Neuronal stem cell (in vitro differentiated cells): ENCODE data around the gene AP3B1.

Source experiments
- DNase-seq: peaks from one replicate; pipeline ENCODE4 v3.0.0-alpha.2; 2013; ENCODE audit warnings: low spot score
- H2AFZ ChIP-seq: one replicate; pipeline ENCODE4 v1.6.1; 2013; ENCODE audit warnings: mild to moderate bottlenecking, low read length, inconsistent platforms
- H2AK5ac ChIP-seq: 2 replicates; pipeline ENCODE4 v1.6.1; 2013; ENCODE audit warnings: low read depth, mild to moderate bottlenecking, inconsistent platforms, low read length, moderate library complexity, mixed read lengths
- H2BK120ac ChIP-seq: 2 replicates; pipeline ENCODE4 v1.6.1; 2013; ENCODE audit warnings: low read depth, mild to moderate bottlenecking, inconsistent platforms, low read length, moderate library complexity, mixed read lengths
- H2BK12ac ChIP-seq: one replicate; pipeline ENCODE4 v1.6.1; 2013; ENCODE audit warnings: low read length, inconsistent platforms
- H2BK15ac ChIP-seq: 2 replicates; pipeline ENCODE4 v1.6.1; 2013; ENCODE audit warnings: mild to moderate bottlenecking, low read length, inconsistent platforms, mixed read lengths
- H2BK5ac ChIP-seq: one replicate; pipeline ENCODE4 v1.6.1; 2013; ENCODE audit warnings: inconsistent platforms, mild to moderate bottlenecking, low read length, moderate library complexity
- H3K14ac ChIP-seq: one replicate; pipeline ENCODE4 v1.6.1; 2013; ENCODE audit warnings: low read length, inconsistent platforms
- H3K18ac ChIP-seq: 2 replicates; pipeline ENCODE4 v1.6.1; 2013; ENCODE audit warnings: low read length, inconsistent platforms
- H3K23ac ChIP-seq: 2 replicates; pipeline ENCODE4 v1.6.1; 2013; ENCODE audit warnings: low read depth, mild to moderate bottlenecking, mixed read lengths, low read length, inconsistent platforms; ENCODE audit not compliant: poor library complexity
- H3K27ac ChIP-seq: replicated peaks from 3 replicates; pipeline ENCODE4 v1.5.1; 2013; ENCODE audit warnings: low read length, inconsistent platforms
- H3K27me3 ChIP-seq, 3 experiments: 2 replicates each; pipeline ENCODE4 v1.6.1; 2013; ENCODE audit warnings: low read length in 3 of 3, mild to moderate bottlenecking in 2 of 3, inconsistent platforms in 1 of 3, low read depth in 1 of 3, mixed read lengths in 1 of 3, moderate library complexity in 1 of 3; ENCODE audit not compliant: control insufficient read depth in 3 of 3, insufficient read depth in 3 of 3
- H3K36me3 ChIP-seq, 2 donors: replicated peaks in 1 of 2; 2 replicates each; pipeline ENCODE4 v1.6.1; 2013; ENCODE audit warnings: low read length in 2 of 2; ENCODE audit not compliant: control insufficient read depth in 2 of 2, insufficient read depth in 2 of 2
- H3K4ac ChIP-seq: 2 replicates; pipeline ENCODE4 v1.6.1; 2013; ENCODE audit warnings: inconsistent platforms, mild to moderate bottlenecking, low read length, moderate library complexity
- H3K4me1 ChIP-seq, 2 donors: 1 replicate in 1 of 2; 2 replicates in 1 of 2; pipeline ENCODE4 v1.6.1; 2013; ENCODE audit warnings: low read length in 2 of 2, low read depth in 1 of 2; ENCODE audit not compliant: control insufficient read depth in 2 of 2, insufficient read depth in 1 of 2
- H3K4me2 ChIP-seq: one replicate; pipeline ENCODE4 v1.6.1; 2013; ENCODE audit warnings: mild to moderate bottlenecking, low read length, inconsistent platforms; ENCODE audit not compliant: insufficient read depth, poor library complexity, severe bottlenecking
- H3K4me3 ChIP-seq, 2 donors: 2 replicates each; pipeline ENCODE4 v1.5.1; 2013; ENCODE audit warnings: low read length in 2 of 2, mild to moderate bottlenecking in 2 of 2, inconsistent platforms in 1 of 2, moderate library complexity in 1 of 2
- H3K79me1 ChIP-seq: one replicate; pipeline ENCODE4 v1.6.1; 2013; ENCODE audit warnings: low read depth, mild to moderate bottlenecking, inconsistent platforms, low read length, moderate library complexity
- H3K9ac ChIP-seq: one replicate; pipeline ENCODE4 v1.6.1; 2013; ENCODE audit warnings: mild to moderate bottlenecking, low read depth, low read length, inconsistent platforms; ENCODE audit not compliant: poor library complexity
- H3K9me3 ChIP-seq, 2 donors: replicated peaks in 1 of 2; 2 replicates each; pipeline versions ENCODE3 to v1.6.1; 2013; ENCODE audit warnings: low read length in 2 of 2, mild to moderate bottlenecking in 2 of 2, inconsistent platforms in 1 of 2, low read depth in 1 of 2, mixed read lengths in 1 of 2, moderate library complexity in 1 of 2; ENCODE audit not compliant: control insufficient read depth in 2 of 2, insufficient read depth in 1 of 2
- H4K8ac ChIP-seq: one replicate; pipeline ENCODE4 v1.6.1; 2013; ENCODE audit warnings: low read depth, mild to moderate bottlenecking, inconsistent platforms, low read length, moderate library complexity
- H4K91ac ChIP-seq: one replicate; pipeline ENCODE4 v1.6.1; 2013; ENCODE audit warnings: low read length, low read depth, mild to moderate bottlenecking, inconsistent platforms; ENCODE audit not compliant: poor library complexity
- WGBS, 2 donors: extraction: QIAGEN DNeasy Blood & Tissue Kit; methylation state at CpG; one replicate each; pipeline ENCODE4 v1.1.7; 2013; ENCODE audit warnings: missing lambda C conversion rate in 2 of 2, mixed read lengths in 1 of 2; ENCODE audit not compliant: insufficient read length in 2 of 2, insufficient replicate concordance in 1 of 2; ENCODE audit errors: extremely low coverage in 2 of 2; 5-methylcytosine and 5-hydroxymethylcytosine counted together

AP3B1 gene

DNA sequence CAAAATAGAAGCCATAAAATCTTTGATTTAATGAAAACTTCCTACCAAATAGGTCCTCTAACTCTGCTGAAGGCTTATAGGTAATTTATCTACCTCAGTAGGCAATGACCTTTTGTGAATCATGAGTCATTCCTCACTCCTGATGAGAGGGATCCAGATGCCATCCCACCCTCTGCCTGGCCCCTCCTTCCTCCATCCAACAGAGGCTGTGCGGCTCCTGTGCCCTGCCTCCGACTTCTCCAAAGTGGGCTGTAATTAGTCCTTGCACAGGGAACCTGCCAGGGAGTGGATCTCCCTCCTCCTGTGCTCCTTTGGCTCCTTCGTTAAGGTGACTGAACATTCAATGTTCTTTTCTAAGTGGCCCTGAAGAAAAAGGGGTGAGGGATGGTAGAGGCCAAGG is 304.5 kb downstream of the AP3B1 start:
- H2BK120ac ChIP-seq, result no peak overlapping the region
- H3K4me2 ChIP-seq, result no peak overlapping the region
- H4K8ac ChIP-seq, result no peak overlapping the region
- H3K4ac ChIP-seq, result no peak overlapping the region
- H3K27me3 ChIP-seq, result peaks cover 0 to 13% (median 0%) of the 10 kb centered on the region in 3 experiments
- H3K36me3 ChIP-seq, result no peaks in the 10 kb centered on the region
- H3K14ac ChIP-seq, result no peak overlapping the region
- DNase-seq, result no peak
- peaks cover 25 to 45% of the 10 kb centered on the region in 2 donors for H3K4me1 ChIP-seq
- H3K23ac ChIP-seq, result no peak overlapping the region
- no peak overlapping the region for H4K91ac ChIP-seq
- no peak overlapping the region for H2BK15ac ChIP-seq
- no peak overlapping the region for H3K4me3 ChIP-seq
- H3K79me1 ChIP-seq, result no peaks in the 10 kb centered on the region
- no peak overlapping the region for H2AK5ac ChIP-seq
- no peaks in the 10 kb centered on the region for H3K9me3 ChIP-seq
- H2BK5ac ChIP-seq, result no peak overlapping the region
- WGBS, 2 donors, result no CpG with 5 or more reads among the region's 3 CpGs
- H2BK12ac ChIP-seq, result no peak overlapping the region
- H3K9ac ChIP-seq, result no peak overlapping the region
- peak overlapping the region; percentile 38 for H3K27ac ChIP-seq
- no peak overlapping the region for H2AFZ ChIP-seq
- H3K18ac ChIP-seq, result no peak overlapping the region

GRCh38 chr5:77987988-77988387 is 306.5 kb downstream of the AP3B1 start:
- Histone ChIP-seq H2BK15ac (no peak overlapping the region), H3K79me1 (no peaks in the 10 kb centered on the region), H3K36me3 (no peaks in the 10 kb centered on the region), H3K4me2 (no peak overlapping the region), H3K9me3 (no peaks in the 10 kb centered on the region), H3K18ac (peak overlapping the region; percentile 25), H2BK5ac (no peak overlapping the region), H2AFZ (no peak overlapping the region), H3K9ac (no peak overlapping the region), H3K4me3 (no peak overlapping the region), H3K14ac (no peak overlapping the region), H2BK120ac (no peak overlapping the region), H3K27me3 (peaks cover 0 to 29% (median 0%) of the 10 kb centered on the region in 3 experiments), H2AK5ac (no peak overlapping the region), H3K4ac (no peak overlapping the region), H3K23ac (no peak overlapping the region), H4K91ac (no peak overlapping the region), H3K27ac (no peak overlapping the region), H2BK12ac (no peak overlapping the region), H4K8ac (no peak overlapping the region), H3K4me1 (peaks cover 17 to 43% of the 10 kb centered on the region in 2 donors)
- DNase-seq, result no peak
- WGBS, 2 donors, result no CpG with 5 or more reads among the region's 19 CpGs

- no peak for DNase-seq
- Histone ChIP-seq H2BK15ac (no peak overlapping the region), H2BK5ac (no peak overlapping the region), H3K4me2 (no peak overlapping the region), H3K9ac (no peak overlapping the region), H3K23ac (no peak overlapping the region), H4K8ac (no peak overlapping the region), H3K4me3 (no peak overlapping the region), H3K4me1 (peaks cover 16 to 38% of the 10 kb centered on the region in 2 donors), H3K4ac (no peak overlapping the region), H2BK12ac (no peak overlapping the region), H3K18ac (peak overlapping the region; percentile 1), H3K9me3 (no peaks in the 10 kb centered on the region), H3K79me1 (no peaks in the 10 kb centered on the region), H2AFZ (no peak overlapping the region), H3K36me3 (no peaks in the 10 kb centered on the region), H2AK5ac (no peak overlapping the region), H2BK120ac (no peak overlapping the region), H3K27ac (no peak overlapping the region), H3K27me3 (peaks cover 0 to 29% (median 0%) of the 10 kb centered on the region in 3 experiments), H3K14ac (no peak overlapping the region), H4K91ac (no peak overlapping the region)
- no CpG with 5 or more reads among the region's 5 CpGs for WGBS, 2 donors
These were observed 307.2 kb downstream of the AP3B1 start for GRCh38 chr5:77987331-77987730.

- H4K91ac ChIP-seq, result no peak overlapping the region
- no peak overlapping the region for H3K4me2 ChIP-seq
- no peak for DNase-seq
- H3K9me3 ChIP-seq, result peaks cover 0 to 5% of the 10 kb centered on the region in 2 donors
- H3K23ac ChIP-seq, result no peak overlapping the region
- peak overlapping the region; percentile 5 for H3K14ac ChIP-seq
- no peak overlapping the region for H3K4me3 ChIP-seq
- peaks cover 10 to 35% of the 10 kb centered on the region in 2 donors for H3K4me1 ChIP-seq
- no peaks in the 10 kb centered on the region for H3K79me1 ChIP-seq
- WGBS, 2 donors, result no CpG with 5 or more reads among the region's 6 CpGs
- no peak overlapping the region for H2AK5ac ChIP-seq
- no peak overlapping the region for H3K4ac ChIP-seq
- no peak overlapping the region for H4K8ac ChIP-seq
- no peak overlapping the region for H2BK120ac ChIP-seq
- no peak overlapping the region for H3K27ac ChIP-seq
- H2AFZ ChIP-seq, result no peak overlapping the region
- H3K9ac ChIP-seq, result no peak overlapping the region
- H3K36me3 ChIP-seq, result no peaks in the 10 kb centered on the region
- H3K27me3 ChIP-seq, result peaks cover 0 to 38% (median 0%) of the 10 kb centered on the region in 3 experiments
- H2BK12ac ChIP-seq, result no peak overlapping the region
- no peak overlapping the region for H2BK5ac ChIP-seq
- H3K18ac ChIP-seq, result no peak overlapping the region
- no peak overlapping the region for H2BK15ac ChIP-seq
These were observed 308.2 kb downstream of the AP3B1 start for GRCh38 chr5:77986261-77986660.
